ENCODE measurements around the gene PEX16.
A peak's percentile ranks its signal among the peaks of the same experiment; 100 is the strongest.

The PEX16 gene

GRCh38 chr11:45872651-45873356 is 44.9 kb downstream of the PEX16 start:
- DNase-seq = peak; percentile 32

GRCh38 chr11:45871638-45872037 is 46.0 kb downstream of the PEX16 start:
- no peak for DNase-seq

- DNase-seq = no peak
These were observed 47.0 kb downstream of the PEX16 start for GRCh38 chr11:45870706-45871105.

- DNase-seq = no peak
These were observed 48.1 kb downstream of the PEX16 start for GRCh38 chr11:45869551-45869950.

DNA sequence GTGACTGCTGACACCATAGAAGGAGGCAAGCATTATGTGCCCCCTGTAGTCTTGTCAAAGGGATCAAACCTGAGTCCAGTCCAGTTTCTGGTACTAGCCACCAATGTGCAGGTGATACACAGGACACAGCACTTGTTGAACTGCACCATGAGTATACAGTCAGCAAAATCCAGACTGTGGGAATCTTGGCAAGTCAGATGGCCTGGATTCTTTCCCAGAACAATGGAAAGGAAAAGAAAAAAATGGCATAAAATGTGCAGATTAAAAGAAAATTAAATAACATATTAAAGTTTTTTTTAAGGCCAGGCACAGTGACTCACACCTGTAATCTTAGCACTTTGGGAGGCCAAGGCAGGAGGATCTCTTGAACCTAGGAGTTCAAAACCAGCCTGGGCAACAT is 53.6 kb downstream of the PEX16 start:
- no peak for DNase-seq

- no peak for DNase-seq
These were observed 56.7 kb downstream of the PEX16 start for GRCh38 chr11:45860764-45861510.

DNA sequence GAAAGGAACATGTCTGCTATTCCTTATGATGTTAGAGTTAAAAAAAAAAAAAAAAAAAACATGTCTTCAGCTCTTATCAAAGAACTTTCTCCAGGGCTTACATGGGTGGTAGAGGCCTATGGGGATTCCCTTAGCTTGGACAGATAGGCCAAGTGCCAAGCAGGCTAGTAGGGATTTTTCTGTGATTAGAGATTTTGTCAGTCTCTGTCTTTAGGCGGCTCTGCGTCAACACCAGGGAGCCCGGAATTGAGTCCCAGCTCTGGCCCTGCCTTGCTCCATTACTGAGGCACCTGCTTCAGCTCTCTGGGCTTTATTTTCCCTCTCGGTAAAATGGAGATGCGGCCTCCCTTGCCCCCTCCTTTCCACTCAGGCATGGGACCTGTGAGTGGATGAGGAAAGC is 57.3 kb downstream of the PEX16 start:
- no peak for DNase-seq

Data from NCI-H774 (cell line).